GM12865 (cell line): ENCODE data around the gene NAXD.

Experiments used
- DNase-seq: peaks from one replicate; pipeline ENCODE4 v3.0.0; 2010; ENCODE audit warnings: low read depth
- H3K4me3 ChIP-seq: 2 replicates; pipeline ENCODE4 v1.5.1; 2011; ENCODE audit warnings: mild to moderate bottlenecking, low read depth, low read length, control low read depth
- CTCF ChIP-seq: IDR thresholded peaks from 2 replicates; pipeline ENCODE4 v1.5.1; 2011; ENCODE audit warnings: low read length, control low read depth, low read depth, inconsistent platforms; ENCODE audit not compliant: insufficient read depth; ENCODE audit errors: missing control alignments

The NAXD gene

DNA sequence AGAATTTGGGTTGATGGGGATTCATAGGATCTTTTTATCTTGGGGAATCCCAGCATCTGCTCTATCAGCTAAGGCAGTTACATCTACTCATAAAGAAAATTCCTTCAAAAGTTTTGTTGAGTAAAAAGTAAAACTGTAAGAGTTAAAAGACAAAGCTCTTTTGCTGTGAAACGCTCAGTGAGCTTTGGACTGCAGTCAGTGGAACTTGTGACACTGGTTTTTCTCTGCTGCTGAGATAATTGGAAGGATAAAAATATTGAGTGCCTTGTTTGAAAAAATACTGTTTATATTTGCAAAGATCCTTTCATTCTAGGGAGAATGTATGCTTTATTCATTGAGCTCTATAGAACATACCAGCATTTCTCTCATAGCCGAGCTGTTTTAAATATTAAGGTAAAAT, 5.3 kb downstream of the NAXD start:
- TF ChIP-seq CTCF: no peak
- no peak for DNase-seq
- no peak overlapping the region for H3K4me3 ChIP-seq

GRCh38 chr13:110624766-110625756, 9.7 kb downstream of the NAXD start:
- no peak for TF ChIP-seq CTCF
- DNase-seq: no peak
- H3K4me3 ChIP-seq: no peak overlapping the region

DNA sequence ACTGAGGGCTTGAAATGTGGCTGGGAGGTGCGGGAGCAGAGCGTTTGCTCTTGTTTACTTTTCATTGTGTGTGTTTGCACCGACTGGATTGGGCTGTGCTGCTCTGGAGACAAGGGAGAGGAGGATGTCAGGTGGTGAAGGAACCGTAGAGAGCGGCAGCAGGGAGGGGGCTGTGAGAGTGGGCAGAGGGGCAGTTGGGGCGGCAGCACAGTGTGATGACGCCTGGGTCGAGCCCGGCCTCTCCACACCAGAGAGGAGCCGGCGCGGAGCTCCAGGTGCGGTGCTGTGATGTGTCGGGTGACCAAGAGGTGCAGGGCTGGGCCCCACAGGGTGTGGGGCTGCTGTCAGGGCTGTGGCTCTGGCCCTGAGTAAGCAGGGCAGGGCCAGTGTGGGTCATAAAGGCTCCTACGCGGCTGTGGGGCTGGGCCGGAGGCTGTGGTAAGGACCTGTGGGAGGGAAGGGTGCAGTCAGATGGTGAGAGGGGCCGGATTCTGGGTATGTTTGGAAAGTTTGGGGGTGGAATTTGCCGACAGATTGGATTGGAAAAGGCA, 10.5 kb downstream of the NAXD start:
- no peak for DNase-seq

DNA sequence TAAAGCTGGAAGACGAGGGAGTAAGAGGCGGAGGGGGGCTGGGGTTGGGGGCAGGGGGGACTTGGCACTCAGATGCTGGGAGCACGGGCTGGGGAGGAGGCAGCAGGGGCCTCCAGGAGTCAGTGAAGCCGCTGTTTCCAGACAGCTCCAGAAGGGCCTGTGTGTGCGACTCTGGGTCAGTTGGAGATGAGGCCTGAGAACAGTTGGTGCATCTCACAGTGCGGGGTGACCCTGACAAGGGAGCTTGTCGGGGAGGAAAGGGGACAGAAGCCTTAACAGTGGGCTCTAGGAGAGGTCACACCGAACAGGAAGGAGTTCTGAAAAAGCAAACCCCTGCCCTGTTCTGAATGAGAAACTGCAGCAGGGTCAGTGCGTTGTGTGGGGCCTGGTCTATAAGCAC, 11.2 kb downstream of the NAXD start:
- no peak for DNase-seq
- H3K4me3 ChIP-seq: no peak overlapping the region
- TF ChIP-seq CTCF: no peak

More for the DNA sequence above, 10.5 kb downstream of the NAXD start:
- no peak for TF ChIP-seq CTCF
- no peak overlapping the region for H3K4me3 ChIP-seq

- H3K4me3 ChIP-seq: no peak overlapping the region
- DNase-seq: no peak
- TF ChIP-seq CTCF: no peak
Measured at GRCh38 chr13:110627351-110627750, 12.0 kb downstream of the NAXD start.

GRCh38 chr13:110627761-110628476, 12.6 kb downstream of the NAXD start:
- TF ChIP-seq CTCF: no peak
- DNase-seq: no peak
- no peak overlapping the region for H3K4me3 ChIP-seq
